ENCODE measurements around the gene RIPK1.
"Not testable (repeated sequence)": the region's sequence is repeated elsewhere in the genome, so short reads cannot be mapped to it uniquely, and the experiment has no call there.

Gene RIPK1

DNA sequence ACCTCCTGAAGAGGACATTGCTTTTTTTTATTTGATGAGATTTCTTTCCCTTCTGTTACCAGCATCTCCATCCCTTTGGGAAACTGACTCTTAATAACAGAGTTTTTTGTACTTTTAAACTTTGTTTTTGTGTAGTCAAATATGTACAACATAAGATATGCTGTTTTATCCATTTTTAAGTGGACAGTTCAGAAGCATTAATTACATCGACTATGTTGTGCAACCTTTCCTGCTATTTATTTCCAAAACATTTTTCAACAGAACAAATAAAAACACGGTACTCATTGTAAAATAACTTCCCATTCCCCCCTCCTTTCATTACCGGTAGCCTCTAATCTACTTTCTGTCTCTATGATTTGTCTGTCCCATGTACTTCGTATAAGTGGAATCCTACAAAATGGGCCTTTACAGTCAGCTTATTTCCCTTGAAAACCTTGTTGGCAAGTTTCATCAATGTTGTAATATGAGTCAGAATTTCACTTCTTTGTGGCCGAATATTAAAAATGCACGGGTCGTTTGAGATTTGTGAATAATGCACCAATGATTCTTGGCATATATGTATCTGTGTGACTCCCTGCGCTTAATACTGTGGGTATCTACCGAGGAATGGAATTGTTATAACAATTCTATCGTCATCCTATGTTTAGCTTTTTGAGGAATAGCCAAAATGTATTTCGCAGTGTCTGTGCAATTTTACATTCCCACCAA, 11.1 kb upstream of the RIPK1 start:
- Histone ChIP-seq H3K4me3 (ENCODE audit: low read depth, low read length) (no peak overlapping the region), H3K27me3 (peaks cover 9% of the 10 kb centered on the region), H3K4me1 (no peaks in the 10 kb centered on the region), H3K9me3 (no peaks in the 10 kb centered on the region), H3K36me3 (no peaks in the 10 kb centered on the region)
- no peak for DNase-seq
- TF ChIP-seq, protein P1, sequence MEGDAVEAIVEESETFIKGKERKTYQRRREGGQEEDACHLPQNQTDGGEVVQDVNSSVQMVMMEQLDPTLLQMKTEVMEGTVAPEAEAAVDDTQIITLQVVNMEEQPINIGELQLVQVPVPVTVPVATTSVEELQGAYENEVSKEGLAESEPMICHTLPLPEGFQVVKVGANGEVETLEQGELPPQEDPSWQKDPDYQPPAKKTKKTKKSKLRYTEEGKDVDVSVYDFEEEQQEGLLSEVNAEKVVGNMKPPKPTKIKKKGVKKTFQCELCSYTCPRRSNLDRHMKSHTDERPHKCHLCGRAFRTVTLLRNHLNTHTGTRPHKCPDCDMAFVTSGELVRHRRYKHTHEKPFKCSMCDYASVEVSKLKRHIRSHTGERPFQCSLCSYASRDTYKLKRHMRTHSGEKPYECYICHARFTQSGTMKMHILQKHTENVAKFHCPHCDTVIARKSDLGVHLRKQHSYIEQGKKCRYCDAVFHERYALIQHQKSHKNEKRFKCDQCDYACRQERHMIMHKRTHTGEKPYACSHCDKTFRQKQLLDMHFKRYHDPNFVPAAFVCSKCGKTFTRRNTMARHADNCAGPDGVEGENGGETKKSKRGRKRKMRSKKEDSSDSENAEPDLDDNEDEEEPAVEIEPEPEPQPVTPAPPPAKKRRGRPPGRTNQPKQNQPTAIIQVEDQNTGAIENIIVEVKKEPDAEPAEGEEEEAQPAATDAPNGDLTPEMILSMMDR (IDR thresholded peaks at IDR 0.05; ENCODE audit: low read depth, low read length): no peak

DNA sequence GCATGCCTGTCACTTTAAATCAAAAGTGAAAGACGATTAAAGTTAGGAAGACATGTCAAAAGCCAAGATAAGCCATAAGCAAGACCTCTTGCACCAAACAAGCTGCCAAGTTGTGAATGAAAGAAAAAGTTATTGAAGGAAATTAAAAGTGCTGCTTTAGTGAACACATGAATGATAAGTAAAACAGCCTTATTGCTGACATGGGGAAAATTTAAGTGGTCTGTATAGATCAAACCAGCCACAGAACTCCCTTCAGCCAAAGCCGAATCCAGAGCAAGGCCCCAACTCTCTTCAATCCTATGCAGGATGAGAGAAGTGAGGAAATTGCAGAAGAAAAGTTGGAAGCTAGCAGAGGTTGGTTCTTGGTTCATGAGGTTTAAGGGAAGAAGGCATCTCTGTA, 9.3 kb upstream of the RIPK1 start:
- no peaks in the 10 kb centered on the region for H3K4me1 ChIP-seq
- DNase-seq: no peak
- peaks cover 9% of the 10 kb centered on the region for H3K27me3 ChIP-seq
- no peak overlapping the region for H3K4me3 ChIP-seq (ENCODE audit: low read depth, low read length)
- no peaks in the 10 kb centered on the region for H3K36me3 ChIP-seq
- TF ChIP-seq, protein P1 (IDR thresholded peaks at IDR 0.05; ENCODE audit: low read depth, low read length): no peak
- H3K9me3 ChIP-seq: no peaks in the 10 kb centered on the region

DNA sequence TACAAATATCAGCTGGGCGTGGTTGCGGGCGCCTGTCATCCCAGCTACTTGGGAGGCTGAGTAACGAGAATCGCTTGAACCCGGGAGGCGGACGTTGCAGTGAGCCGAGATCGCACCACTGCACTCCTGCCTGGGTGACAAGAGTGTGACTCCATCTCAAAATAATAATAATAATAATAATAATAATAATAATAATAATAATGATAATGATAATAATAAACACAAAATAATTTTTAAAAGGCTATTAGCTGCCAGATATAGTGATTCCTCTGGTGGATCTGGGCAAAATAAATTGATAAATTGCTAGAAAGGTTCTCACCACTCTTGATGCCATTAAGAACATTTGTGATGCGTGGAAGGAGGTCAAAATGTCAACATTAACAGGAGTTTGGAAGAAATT, 8.2 kb upstream of the RIPK1 start:
- H3K36me3 ChIP-seq; H3K27me3 ChIP-seq; H3K9me3 ChIP-seq; H3K4me1 ChIP-seq; H3K4me3 ChIP-seq (ENCODE audit: low read depth, low read length); DNase-seq: not testable (repeated sequence)

DNA sequence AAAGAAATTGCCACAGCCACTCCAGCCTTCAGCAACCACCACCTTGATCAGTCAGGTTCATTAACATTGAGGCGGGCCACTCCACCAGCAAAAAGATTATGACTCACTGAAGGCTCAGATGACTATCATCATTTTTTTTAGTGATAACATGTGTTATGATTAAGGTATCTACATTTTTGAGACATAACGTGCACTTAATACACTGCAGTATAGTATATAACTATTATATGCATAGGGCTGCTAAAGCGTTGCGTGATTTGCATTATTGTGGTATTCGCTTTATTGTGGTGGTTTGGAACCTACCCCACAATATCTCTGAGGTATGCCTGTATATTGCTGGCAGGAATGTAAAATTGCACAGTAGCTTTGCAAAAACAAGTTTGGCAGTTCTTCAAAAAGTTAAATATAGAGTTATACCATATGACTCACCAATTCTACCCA, 6.8 kb upstream of the RIPK1 start:
- Histone ChIP-seq H3K27me3 (peaks cover 9% of the 10 kb centered on the region), H3K4me1 (no peaks in the 10 kb centered on the region), H3K9me3 (no peaks in the 10 kb centered on the region), H3K36me3 (no peaks in the 10 kb centered on the region), H3K4me3 (ENCODE audit: low read depth, low read length) (no peak overlapping the region)
- TF ChIP-seq, protein P1 (IDR thresholded peaks at IDR 0.05; ENCODE audit: low read depth, low read length): no peak
- DNase-seq: no peak

DNA sequence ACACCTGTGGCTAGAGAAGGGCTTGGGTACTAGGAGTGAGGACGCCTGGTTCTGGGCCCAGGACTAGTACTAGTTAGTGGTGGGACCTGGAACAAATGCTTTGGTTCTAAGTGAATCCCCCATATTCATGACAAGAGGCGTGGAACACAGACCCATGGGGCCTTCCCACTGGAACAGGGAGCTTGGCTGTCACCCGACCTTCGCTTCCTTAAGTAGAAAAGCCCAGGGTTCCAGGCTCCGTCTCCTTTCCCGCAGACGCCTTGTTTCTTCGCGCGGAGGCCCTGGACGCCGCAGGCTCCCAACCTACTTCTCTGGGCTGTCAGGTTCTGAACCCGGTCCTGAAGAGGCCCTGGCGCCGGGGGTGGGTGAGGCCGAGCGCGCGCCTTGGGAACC, 5.0 kb upstream of the RIPK1 start:
- H3K9me3 ChIP-seq, H3K27me3 ChIP-seq, H3K4me1 ChIP-seq, H3K36me3 ChIP-seq, DNase-seq: not testable (repeated sequence)
- peak overlapping the region; percentile 65 for H3K4me3 ChIP-seq (ENCODE audit: low read depth, low read length)

DNA sequence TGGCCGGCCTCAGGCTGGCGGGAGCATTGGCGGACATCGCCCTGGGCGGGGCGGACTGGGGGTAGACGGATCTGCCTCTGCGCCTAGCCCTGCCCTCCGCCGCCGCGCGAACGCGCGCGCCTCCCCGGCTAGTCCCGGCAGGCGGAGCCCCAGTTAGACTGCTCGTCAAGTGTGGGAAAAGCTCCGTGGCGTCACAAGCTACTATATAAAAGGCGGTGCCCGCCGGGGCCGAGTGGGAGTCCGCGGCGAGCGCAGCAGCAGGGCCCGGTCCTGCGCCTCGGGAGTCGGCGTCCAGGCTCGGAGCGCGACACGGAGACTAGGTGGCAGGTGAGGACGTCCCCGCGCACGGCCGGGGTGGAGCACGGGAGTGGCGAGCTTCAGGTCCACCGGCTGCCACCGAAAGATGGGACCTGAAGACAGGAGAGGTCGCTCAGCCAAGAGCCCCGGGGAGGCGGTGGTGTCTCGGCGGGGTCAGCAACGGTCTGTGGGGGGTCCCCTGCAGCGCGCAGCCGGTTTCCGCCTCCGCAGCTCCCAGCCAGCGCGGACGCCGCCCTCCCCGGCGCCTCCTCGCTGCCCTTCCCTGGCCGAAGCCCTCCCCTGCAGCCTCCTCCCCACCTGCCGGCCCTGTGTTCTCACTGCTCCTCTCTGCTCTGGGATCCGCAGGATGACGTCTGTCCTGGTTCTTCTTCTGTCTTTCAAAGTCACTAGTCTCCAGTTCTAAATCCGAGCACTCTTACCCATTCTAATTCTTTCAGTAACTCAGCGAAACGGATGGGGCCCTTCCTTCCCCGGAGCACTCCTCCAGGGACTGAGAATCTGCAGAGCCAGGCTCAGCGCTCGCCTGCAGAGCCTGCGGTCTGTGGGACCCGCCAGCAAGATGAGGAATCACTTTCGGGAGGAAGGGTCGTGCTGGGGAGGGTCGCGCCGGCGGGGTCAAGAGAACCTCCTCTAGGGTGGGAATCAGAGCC, 4.3 kb upstream of the RIPK1 start:
- peak overlapping the region; percentile 65 for H3K4me3 ChIP-seq (ENCODE audit: low read depth, low read length)
- H3K36me3 ChIP-seq: no peaks in the 10 kb centered on the region
- H3K9me3 ChIP-seq: no peaks in the 10 kb centered on the region
- no peaks in the 10 kb centered on the region for H3K4me1 ChIP-seq
- TF ChIP-seq, protein P1 (IDR thresholded peaks at IDR 0.05; ENCODE audit: low read depth, low read length): no peak
- DNase-seq: peak; percentile 78
- H3K27me3 ChIP-seq: no peaks in the 10 kb centered on the region

DNA sequence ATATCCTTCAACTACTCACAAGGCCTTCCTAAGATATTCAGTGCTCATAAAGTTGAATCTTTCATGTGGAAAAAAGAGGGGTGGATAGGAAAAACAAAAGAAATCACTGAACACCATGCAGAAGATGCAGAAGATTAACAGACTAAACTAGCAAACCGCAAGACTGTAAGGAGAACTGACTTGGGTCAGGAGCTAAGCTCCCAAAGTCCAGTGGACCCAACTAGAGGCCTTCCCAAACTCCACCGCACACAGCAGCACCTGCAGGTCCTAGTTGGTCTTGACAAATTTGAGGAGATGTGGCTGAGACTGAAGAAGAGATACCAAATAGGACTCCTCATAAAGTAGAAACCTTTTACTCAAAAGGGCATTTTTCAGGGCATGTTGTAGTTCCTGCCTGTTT, 3.3 kb downstream of the RIPK1 start:
- DNase-seq: no peak
- TF ChIP-seq, protein P1 (IDR thresholded peaks at IDR 0.05; ENCODE audit: low read depth, low read length): no peak
- Histone ChIP-seq H3K36me3 (no peaks in the 10 kb centered on the region), H3K4me1 (no peaks in the 10 kb centered on the region), H3K9me3 (no peaks in the 10 kb centered on the region), H3K4me3 (ENCODE audit: low read depth, low read length) (no peak overlapping the region), H3K27me3 (no peaks in the 10 kb centered on the region)
